Measurements from ENCODE around the gene CA11.
"Not testable (repeated sequence)": the region's sequence is repeated elsewhere in the genome, so short reads cannot be mapped to it uniquely, and the experiment has no call there.

The CA11 gene

GRCh38 chr19:48641850-48642249, 4.1 kb downstream of the CA11 start:
- no peak for DNase-seq (ENCODE audit: low read depth in 3 of 3)

- no peak for DNase-seq (ENCODE audit: low read depth in 3 of 3)
Measured at GRCh38 chr19:48639483-48640375, 6.3 kb downstream of the CA11 start.

- no peak for DNase-seq (ENCODE audit: low read depth in 3 of 3)
Measured at GRCh38 chr19:48638831-48639381, 7.1 kb downstream of the CA11 start.

DNA sequence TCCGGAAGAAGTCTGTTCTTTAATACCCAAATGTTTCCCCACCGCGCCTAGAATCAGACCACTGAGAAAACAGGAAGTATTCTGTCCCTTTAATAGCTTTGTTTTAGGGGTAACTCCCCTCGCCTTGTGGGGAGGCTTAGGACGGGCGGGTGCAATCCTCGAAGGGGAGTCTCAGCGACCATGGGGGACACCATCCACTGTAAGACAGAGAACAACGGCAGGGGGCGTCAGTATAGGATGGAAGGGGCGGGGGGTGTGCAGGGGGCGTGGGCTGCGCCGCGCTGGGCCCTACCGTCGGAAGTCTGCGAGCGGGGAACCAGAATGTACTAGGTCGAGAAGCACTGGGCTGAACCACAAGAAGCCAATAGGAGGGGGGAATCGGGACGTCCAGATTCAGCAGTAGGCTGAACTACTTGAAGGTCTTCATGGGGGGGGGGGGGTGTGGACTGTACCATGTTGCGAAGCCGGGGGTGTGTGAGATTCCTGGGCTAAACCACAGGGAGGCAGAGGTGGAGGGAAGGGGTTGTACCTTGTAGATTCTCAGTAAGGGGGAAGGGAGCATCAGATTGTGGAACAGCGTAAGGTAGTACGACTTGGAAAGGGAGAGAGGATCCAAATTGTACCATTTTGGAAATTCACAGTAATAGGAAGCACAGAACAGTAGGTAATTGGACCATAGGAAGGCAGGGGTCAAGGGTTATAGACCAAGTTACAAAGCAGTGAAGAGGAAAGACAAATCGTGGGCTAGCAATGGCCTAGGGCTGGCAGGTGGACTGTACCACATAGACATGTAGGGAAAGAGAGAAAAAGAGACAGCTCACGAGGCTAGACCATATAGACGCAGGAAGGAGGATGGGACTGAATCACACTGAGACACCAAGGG, 7.8 kb downstream of the CA11 start:
- peak in 2 of 3 donors; percentile 63 to 72 for DNase-seq (ENCODE audit: low read depth in 3 of 3)

- peak; percentile 93 to 99 (median 97) for DNase-seq (ENCODE audit: low read depth in 3 of 3)
Measured at GRCh38 chr19:48637449-48637947, 8.5 kb downstream of the CA11 start.

GRCh38 chr19:48636859-48637448, 9.0 kb downstream of the CA11 start, which contains the start of gene DBP:
Gene DBP, minus strand, starts transcription at chr19:48637379. Its CDS starts 385 bp downstream, at chr19:48636994.
- peak in 1 of 3 donors; percentile 29 for DNase-seq (ENCODE audit: low read depth in 3 of 3)

DNA sequence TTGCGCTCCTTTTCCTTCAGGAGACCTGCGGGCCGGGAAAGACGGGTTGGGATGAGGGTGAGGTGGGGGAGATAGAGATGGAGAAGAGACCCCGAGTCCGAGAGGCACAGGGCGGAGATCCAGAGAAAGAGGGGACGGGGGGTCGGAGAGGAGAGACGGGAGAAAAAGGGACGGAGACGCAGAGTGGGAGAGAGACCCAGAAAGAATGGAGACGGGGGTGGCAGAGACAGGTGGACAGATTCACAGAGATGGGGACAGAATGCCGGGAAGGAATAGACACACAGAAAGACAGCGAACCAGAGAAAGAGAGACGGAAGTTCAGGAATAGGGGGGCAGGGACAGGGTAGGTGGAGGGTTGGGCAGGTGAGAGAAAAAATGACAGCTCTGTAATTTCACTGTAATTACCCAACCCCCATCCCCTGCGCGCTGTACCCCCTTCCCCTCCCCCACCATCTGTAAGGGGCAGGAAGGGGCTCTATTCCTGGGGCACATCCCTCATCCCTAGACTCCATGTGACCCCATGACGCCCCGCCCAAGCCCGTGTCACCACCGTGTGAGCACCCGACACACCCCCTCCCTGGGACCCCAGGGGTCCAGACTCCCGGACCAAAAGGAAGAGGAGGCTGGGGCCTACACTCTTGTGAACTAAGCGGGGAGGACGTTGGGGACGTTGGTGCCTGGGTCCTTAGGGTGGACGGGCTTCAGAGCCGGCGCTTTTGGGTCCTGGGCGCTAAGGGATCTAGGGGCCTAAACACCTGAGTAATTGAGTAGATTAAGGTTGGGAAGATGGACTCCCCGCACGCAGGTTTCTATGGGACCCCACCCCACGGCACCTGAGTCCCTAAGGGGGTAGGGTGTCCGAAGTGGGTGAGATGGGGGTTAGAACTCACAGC, 9.8 kb downstream of the CA11 start:
- no peak for DNase-seq (ENCODE audit: low read depth in 3 of 3)

DNA sequence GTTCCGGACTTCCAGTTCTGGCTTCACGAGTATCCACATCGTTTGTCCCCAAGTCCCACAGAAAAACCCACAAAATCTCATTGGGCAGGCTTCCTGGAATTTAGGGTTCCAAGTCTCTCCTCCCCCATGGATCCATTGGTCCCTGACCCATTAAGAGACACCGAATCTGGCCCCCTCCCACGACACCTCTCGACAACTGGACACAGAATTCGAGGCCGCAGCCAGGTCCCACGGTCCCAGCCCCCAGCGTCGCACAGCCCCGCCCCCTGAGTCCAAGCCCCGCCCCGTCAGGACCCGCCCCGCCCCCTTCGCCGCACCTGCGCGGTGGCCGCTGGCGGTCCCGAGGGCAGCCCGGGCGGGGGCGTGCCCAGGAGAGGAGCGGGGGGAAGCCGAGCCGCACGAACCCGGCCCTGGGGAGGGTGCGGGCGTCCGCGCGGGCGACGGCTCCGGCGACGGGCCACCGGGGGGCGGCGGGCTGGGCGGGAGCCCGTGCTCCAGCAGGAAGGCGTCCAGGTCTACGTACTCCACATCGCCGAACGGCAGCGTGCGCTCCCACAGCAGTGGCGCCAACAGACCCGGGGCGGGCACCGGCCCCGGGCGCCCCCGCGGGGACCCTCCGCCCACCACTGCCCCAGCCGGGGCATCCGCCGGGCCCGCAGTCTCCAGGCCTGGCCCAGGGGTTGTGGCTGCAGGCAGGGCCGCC, 10.6 kb downstream of the CA11 start:
- DNase-seq (ENCODE audit: low read depth in 3 of 3): peak in 2 of 3 donors; percentile 63 to 77

DNA sequence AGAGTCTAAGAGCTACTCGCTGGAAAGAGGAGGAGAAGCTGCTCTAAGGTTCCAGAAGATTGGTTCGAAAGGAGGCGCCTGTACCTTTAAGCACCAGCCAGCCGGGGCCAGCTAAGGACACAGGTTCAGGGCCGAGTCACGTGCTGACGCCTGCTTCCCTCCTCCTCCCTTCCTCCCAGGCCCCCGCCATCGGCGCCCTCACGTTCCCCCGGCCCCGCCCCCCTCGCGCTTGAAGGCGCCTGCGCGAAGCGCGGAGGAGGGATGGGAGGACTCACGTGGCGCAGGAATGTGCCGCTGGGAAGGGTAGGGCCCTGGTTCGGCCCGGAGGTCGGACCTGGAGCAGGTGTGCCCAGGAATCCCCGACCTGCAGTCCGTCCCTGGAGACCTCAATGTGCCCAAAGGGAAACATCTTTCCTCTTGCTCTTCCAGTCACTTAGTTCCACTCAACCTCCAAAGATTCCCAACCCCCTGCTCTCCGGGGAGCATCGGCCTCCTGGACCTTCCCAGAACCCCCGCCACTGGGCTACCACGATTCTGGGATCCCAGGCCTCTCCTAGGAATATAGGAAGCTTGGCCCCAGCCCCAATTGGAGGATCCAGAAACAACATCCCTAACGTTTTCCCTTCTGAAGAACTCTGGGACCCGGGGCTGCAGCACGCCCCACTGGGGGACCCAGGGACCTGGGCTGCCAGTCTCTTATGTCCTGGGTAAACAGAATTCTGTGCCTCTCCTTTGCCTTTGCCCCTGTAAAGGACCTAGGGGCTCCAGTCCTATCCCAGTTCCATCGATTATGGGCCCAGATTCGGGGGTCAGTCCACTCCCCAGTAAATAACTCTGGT, 11.3 kb downstream of the CA11 start:
- peak; percentile 88 to 91 (median 91) for DNase-seq (ENCODE audit: low read depth in 3 of 3)

GRCh38 chr19:48634036-48634342, 12.0 kb downstream of the CA11 start:
- no peak for DNase-seq (ENCODE audit: low read depth in 3 of 3)

DNA sequence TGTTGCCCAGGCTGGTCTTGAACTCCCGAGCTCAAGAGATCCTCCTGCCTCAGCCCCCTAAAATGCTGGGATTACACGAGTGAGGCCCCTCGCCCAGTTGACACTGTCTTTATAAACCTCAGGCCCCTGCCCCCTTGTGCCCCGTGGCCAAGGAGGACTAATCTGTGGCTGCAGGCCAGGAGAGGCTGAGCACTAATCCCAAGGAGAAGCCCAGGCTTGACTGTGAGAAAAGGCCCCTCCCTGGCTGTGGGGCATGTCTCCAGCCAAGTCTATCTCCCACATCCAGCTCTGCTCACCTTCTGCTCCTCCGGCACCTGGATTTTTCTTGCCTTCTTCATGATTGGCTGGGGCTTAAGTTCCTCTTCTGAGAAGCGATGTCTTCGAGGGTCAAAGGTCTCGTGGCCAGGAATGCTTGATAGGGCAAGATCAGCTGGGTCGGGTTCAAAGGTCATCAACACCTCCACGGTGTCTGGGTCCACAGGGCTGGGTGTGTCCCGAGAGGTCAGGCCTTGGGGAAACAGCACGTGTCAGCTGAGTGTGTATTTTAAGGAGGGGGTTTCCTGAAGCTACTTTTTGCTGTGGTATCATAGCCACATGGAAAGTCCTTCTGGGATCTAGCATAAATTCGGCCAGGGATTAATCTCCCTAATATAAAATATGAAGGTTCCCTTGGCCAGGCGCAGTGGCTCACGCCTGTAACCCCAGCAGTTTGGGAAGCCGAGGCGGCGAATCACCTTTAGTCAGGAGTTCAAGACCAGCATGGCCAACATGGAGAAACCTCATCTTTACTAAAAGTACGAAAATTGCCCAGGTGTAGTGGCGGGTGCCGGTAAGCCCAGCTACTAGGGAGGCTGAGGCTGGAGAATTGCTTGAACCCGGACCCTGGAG, 12.6 kb downstream of the CA11 start:
- no peak for DNase-seq (ENCODE audit: low read depth in 3 of 3)

GRCh38 chr19:48632692-48633147, 13.3 kb downstream of the CA11 start:
- DNase-seq (ENCODE audit: low read depth in 3 of 3): no peak

DNA sequence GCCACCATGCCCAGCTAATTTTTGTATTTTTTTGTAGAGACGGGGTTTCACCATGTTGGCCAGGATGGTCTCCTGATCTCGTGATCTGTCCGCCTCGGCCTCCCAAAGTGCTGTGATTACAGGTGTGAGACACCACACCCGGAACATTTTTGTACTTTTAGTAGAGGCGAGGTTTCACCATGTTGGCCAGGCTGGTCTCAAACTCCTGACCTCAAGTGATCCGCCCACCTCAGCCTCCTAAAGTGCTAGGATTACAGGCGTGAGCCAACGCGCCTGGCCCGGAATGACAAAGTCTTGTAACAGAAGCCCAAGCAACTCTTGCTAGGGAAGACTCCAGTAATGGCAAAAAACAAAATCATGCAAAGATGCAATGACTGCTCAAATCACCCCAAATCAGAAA, 13.7 kb downstream of the CA11 start:
- DNase-seq (ENCODE audit: low read depth in 3 of 3): not testable (repeated sequence)

GRCh38 chr19:48631225-48631624, 14.8 kb downstream of the CA11 start:
- no peak for DNase-seq (ENCODE audit: low read depth in 3 of 3)

- no peak for DNase-seq (ENCODE audit: low read depth in 3 of 3)
Measured at GRCh38 chr19:48630296-48631063, 15.5 kb downstream of the CA11 start.

- no peak for DNase-seq (ENCODE audit: low read depth in 3 of 3)
Measured at GRCh38 chr19:48629599-48630295, 16.2 kb downstream of the CA11 start.

- no peak for DNase-seq (ENCODE audit: low read depth in 3 of 3)
Measured at GRCh38 chr19:48629297-48629598, 16.7 kb downstream of the CA11 start.

All from stimulated activated CD4-positive, alpha-beta T cell treated with anti-CD3 and anti-CD28 coated beads, TNF-alpha, amount 100 ng/mL, for 48 hours (primary cell).